Right lobe of liver (tissue), 4 donors: ENCODE results near the gene PARP9.

Experiments
- CTCF ChIP-seq, 4 donors: fragments of 200-600 bp in 3 of 4; fragments of 450-650 bp in 1 of 4; IDR thresholded peaks; one replicate each; pipeline versions ENCODE4 v1.5.1 to v1.8.0; 2016 to 2022; ENCODE audit warnings: antibody characterized with exemption in 4 of 4, mild to moderate bottlenecking in 2 of 4
- POLR2A ChIP-seq: fragments of 450-650 bp; IDR thresholded peaks from one replicate; pipeline ENCODE4 v1.6.1; 2017; ENCODE audit warnings: antibody characterized with exemption, mild to moderate bottlenecking
- donor health status: DM: no; HTN: no; CAD: no.
- donor health status: DM: no; HTN: no; CAD: no.
- donor health status: DM: no; HTN: yes; CAD: no.

- TF ChIP-seq CTCF (IDR thresholded peaks at IDR 0.05) (no peak), POLR2A (no peak)
Observed at GRCh38 chr3:122553171-122553570, 10.9 kb downstream of the PARP9 start.
